ENCODE measurements around the gene KRTAP10-2.

- TF ChIP-seq POLR2AphosphoS5 (IDR thresholded peaks at IDR 0.05; ENCODE audit: low read depth, low read length) (no peak), TAF1 (IDR thresholded peaks at IDR 0.05; ENCODE audit: borderline replicate concordance, insufficient read depth, low read length) (no peak), SIN3A (IDR thresholded peaks at IDR 0.05; ENCODE audit: borderline replicate concordance, insufficient read depth, low read length) (no peak)
Observed at GRCh38 chr21:44532712-44533111, 18.6 kb downstream of the KRTAP10-2 start.

Data from PFSK-1 (cell line).